ENCODE measurements around the gene MUC2. TPM values are rescaled to one million over a fixed set of nuclear protein-coding genes. Genes with fewer than 3 reads are reported as not detected.

Gene MUC2
- total and polyA plus RNA-seq, 5 donors: 0.02 to 0.03 TPM; not detected in 3

DNA sequence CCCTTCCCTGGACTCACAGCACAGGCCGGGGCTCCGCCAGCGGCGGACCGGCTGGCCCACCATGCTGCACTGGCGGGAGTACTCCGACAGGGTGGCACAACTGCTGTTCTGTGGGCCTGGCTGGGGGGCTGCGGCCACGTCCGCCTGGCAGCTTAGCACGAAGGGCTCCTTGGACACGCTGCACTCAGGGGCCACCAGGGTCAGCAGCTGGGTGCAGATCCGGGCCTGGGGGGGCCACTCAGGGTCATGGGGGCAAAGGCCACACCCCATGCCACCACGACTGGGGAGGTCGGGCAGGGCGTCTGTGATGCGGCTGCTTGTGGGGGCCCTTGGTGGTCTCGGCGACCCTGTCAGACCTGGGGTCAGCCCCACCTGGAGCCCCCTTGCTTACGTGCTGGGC is 44.1 kb upstream of the MUC2 start:
- Histone ChIP-seq H3K27ac (ENCODE audit: low read length) (no peak overlapping the region), H3K4me3 (ENCODE audit: low read length) (no peak overlapping the region), H3K27me3 (ENCODE audit: control insufficient read depth, insufficient read depth) (no peaks in the 10 kb centered on the region), H3K9me3 (ENCODE audit: control insufficient read depth, low read length) (no peaks in the 10 kb centered on the region), H3K4me1 (ENCODE audit: control insufficient read depth, insufficient read depth, low read length) (no peaks in the 10 kb centered on the region)
- DNase-seq: peak in 1 of 3 donors; percentile 46
- 62% methylated on average over 20 of the region's 20 CpGs for WGBS
- intact Hi-C loops (cut with DNase I): no loop called here
- no peak for ATAC-seq

DNA sequence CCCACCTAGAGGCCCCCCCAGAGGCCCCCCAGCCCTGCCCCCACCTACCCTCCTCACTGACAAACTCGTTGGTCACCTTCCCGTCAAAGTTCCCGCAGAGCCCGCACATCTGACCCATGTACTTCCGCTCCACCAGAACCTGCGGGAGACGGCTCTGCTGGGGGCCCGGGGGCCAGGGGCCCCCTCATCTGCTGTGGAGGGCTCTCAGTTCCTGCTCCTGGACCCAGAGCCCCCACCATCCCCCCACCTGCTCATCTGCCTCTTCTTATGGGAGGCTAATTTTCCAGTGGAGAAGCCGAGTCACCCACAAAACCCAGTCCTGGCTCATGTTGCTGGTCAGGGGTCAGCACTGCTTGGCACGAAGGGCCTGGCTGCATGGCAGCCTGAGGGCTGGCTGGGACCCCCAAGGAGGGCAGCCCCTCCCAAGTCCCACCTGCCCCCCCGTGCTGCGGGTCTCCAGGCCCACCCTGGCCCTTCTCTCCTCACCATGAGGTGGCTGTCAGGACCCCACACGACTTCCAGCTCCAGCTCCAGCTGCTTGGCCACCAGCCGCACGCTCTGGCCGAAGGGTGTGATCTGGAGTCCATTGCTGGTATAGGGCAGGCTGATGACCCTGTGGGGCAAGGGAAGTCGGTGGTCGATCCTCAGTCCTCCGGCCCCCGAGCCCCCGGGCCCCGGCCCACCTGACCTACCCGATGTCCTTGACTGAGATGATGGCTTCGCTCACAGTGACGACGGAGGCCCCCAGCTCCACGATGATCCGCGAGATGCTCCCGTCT is 43.4 kb upstream of the MUC2 start:
- DNase-seq (no peak), ATAC-seq (no peak)
- no peak overlapping the region for H3K27ac ChIP-seq (ENCODE audit: low read length)
- intact Hi-C loops (cut with DNase I): no loop called here
- H3K4me1 ChIP-seq (ENCODE audit: control insufficient read depth, insufficient read depth, low read length): no peaks in the 10 kb centered on the region
- no peaks in the 10 kb centered on the region for H3K27me3 ChIP-seq (ENCODE audit: control insufficient read depth, insufficient read depth)
- 78% methylated on average over 30 of the region's 30 CpGs for WGBS
- H3K4me3 ChIP-seq (ENCODE audit: low read length): no peak overlapping the region
- H3K9me3 ChIP-seq (ENCODE audit: control insufficient read depth, low read length): no peaks in the 10 kb centered on the region

GRCh38 chr11:1032310-1032891 is 42.3 kb upstream of the MUC2 start:
- no peaks in the 10 kb centered on the region for H3K4me1 ChIP-seq (ENCODE audit: control insufficient read depth, insufficient read depth, low read length)
- WGBS: 95% methylated on average over 12 of the region's 12 CpGs
- DNase-seq: no peak

DNA sequence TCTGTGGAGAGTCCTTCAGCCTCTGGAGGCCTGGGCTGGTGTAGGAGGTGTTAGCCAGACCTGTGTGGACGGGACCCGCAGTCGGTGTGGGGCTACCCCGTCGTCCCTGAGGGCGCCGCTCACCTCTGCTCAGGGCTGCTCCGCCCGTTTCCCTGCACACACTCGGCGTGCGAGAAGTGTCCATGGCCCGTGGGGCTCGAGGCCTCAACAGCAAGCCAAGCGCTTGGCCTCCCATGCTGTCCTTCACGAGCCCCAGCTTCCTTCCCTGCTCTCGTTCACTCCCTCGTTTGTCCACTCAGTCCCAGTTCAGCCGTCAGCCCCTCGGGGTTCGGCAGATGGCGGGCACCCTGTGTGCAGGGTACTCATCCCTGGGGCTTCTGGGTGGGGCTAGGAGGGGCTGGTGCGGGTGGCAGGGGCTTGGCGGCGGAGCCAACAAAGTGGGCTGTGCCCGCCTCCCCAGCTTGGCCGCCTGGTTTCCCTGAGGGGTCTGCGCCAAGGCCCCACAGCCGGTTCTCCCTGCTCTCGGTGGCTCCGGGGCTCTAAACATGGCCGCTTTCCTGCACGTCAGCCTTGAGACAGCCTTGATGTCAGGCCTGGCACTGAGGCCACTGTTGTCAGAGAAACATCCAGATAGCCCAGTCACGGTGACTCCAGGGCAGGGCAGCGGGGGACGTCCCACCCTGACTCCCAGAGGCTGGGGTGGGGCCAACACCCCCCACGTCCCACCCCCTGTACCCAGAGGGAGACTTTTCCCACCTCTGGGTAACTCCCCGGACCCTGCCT is 41.5 kb upstream of the MUC2 start:
- no peaks in the 10 kb centered on the region for H3K4me1 ChIP-seq (ENCODE audit: control insufficient read depth, insufficient read depth, low read length)
- no peak for ATAC-seq
- no peak overlapping the region for H3K27ac ChIP-seq (ENCODE audit: low read length)
- no peak for DNase-seq
- no peak overlapping the region for H3K4me3 ChIP-seq (ENCODE audit: low read length)
- intact Hi-C loops (cut with DNase I): no loop called here
- WGBS: 79% methylated on average over 38 of the region's 38 CpGs
- H3K9me3 ChIP-seq (ENCODE audit: control insufficient read depth, low read length): no peaks in the 10 kb centered on the region
- no peaks in the 10 kb centered on the region for H3K27me3 ChIP-seq (ENCODE audit: control insufficient read depth, insufficient read depth)

More at GRCh38 chr11:1032310-1032891, 42.3 kb upstream of the MUC2 start:
- intact Hi-C loops (cut with DNase I): no loop called here
- no peaks in the 10 kb centered on the region for H3K27me3 ChIP-seq (ENCODE audit: control insufficient read depth, insufficient read depth)
- no peak for ATAC-seq
- no peak overlapping the region for H3K4me3 ChIP-seq (ENCODE audit: low read length)
- no peak overlapping the region for H3K27ac ChIP-seq (ENCODE audit: low read length)
- H3K9me3 ChIP-seq (ENCODE audit: control insufficient read depth, low read length): no peaks in the 10 kb centered on the region

- H3K4me1 ChIP-seq (ENCODE audit: control insufficient read depth, insufficient read depth, low read length): no peaks in the 10 kb centered on the region
- no peaks in the 10 kb centered on the region for H3K27me3 ChIP-seq (ENCODE audit: control insufficient read depth, insufficient read depth)
- H3K4me3 ChIP-seq (ENCODE audit: low read length): no peak overlapping the region
- intact Hi-C loops (cut with DNase I): no loop called here
- WGBS: 77% methylated on average over 8 of the region's 8 CpGs
- H3K9me3 ChIP-seq (ENCODE audit: control insufficient read depth, low read length): no peaks in the 10 kb centered on the region
- DNase-seq (no peak), ATAC-seq (no peak)
- H3K27ac ChIP-seq (ENCODE audit: low read length): no peak overlapping the region
Observed at GRCh38 chr11:1034001-1034400, 40.7 kb upstream of the MUC2 start.

DNA sequence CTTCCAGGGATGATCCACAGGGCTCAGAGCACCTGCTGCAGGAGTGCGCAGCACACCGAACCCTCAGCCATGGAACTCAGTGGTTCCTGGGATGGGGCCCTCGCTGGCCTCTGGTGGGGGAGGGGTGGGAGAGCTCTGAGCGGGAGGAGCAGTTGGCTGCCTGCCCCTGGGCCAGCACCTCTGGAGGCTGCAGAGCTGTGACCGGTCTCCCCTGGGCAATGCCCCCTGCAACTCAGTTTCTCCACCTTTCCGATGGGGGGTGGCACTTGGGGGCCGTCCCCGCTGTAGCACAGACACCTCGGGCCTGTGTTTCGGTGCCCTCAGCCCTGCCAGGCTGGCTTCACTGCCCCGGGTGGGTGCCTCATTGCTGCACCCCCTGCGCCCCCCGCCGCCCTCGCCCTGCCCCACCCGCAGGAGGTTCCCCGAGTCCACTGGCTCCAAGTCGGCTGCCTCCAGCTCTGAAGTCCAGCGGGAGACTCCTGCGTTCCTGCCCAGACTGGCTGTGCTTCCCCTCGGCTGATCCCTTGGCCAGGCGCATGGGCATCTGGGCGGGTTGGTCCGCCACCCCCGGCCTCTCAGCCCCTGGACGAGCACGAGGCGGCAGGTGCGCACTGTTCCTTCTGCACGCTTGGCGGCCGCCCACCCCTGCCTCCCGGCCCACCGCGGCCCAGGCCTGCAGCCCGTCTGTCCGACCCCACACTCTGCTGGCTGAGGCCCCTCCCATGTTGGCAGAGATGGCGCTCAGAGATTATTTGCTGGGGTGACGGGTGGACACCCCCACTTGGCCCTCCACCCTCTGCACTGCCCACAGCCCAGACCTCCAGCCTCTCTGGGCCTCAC is 40.0 kb upstream of the MUC2 start:
- DNase-seq (no peak), ATAC-seq (no peak)
- H3K9me3 ChIP-seq (ENCODE audit: control insufficient read depth, low read length): no peaks in the 10 kb centered on the region
- no peaks in the 10 kb centered on the region for H3K27me3 ChIP-seq (ENCODE audit: control insufficient read depth, insufficient read depth)
- H3K4me3 ChIP-seq (ENCODE audit: low read length): no peak overlapping the region
- no peak overlapping the region for H3K27ac ChIP-seq (ENCODE audit: low read length)
- H3K4me1 ChIP-seq (ENCODE audit: control insufficient read depth, insufficient read depth, low read length): no peaks in the 10 kb centered on the region
- 76% methylated on average over 39 of the region's 39 CpGs for WGBS
- intact Hi-C loops (cut with DNase I): no loop called here

DNA sequence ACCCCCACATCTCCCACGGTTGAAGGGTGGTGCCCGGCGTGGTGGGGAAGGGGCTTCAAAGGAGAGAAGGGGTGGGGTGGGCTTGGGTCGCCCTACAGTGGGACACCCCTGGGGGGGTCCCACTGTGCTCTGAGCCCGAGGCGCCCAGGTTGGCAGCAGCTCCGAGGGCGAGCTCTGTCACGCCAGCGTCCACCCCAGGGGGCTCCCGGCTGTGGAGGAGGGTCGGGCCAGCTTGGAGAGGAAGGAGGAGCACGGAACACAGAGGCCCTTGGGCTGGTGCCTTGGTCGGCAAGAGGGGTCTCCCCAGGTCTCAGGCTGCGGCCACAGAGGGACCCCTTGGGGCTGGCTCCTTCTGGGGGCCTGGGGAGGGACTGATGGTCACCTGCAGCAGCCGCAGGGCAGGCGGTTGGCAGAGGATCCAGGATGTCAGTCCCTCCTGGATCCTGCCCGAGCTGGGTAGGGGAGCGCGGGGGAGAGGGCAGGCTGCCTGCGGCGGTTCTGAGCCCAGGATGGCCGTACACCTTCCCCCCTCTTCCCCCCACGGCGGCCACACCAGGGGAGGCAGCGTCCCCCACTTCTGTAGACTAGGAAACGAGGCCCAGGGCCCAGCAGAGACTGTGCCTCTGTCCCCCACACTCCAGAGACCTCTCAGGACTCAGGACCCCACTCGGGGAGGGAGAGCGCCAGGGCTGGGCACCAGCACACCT is 38.9 kb upstream of the MUC2 start:
- no peak for ATAC-seq
- whole genome bisulfite sequencing: 75% methylated on average over 29 of the region's 29 CpGs

DNA sequence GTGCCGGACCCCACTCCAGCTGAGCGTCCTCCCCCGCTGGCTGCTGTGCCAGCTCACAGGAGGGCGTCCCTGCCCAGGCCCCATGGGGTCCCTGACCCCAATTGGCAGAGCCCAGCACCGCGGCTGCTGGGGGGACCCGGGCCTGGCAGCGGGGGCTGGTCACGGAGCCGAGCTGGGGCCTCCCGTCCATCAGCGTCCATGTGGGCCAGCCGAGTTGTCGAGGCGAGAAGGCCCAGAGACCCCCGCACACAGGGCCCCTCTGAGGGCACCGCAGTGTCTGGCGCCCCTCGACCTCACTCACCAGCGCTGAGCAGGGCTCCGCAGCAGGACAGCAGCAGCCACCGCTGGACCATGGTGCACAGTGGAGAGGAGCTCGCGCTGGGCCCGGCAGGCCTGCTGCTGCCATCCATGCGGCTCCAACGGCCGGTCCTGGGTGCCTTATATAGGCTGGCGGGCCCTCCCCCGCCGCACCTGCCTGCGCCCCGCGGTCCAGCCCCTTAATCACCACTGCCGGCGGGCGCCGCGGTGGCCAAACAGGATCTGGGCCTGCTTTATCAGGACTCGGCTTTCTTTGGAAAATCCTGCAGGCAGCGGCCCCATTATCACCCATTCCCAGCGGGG is 38.3 kb upstream of the MUC2 start, which contains the start of gene MUC6:
TSS of gene MUC6 (minus strand) at position 416 of the 621 bp plus-strand sequence. CDS start at position 353, 63 bp downstream.
- Histone ChIP-seq H3K4me3 (ENCODE audit: low read length) (no peak within 1 kb of the TSS), H3K27ac (ENCODE audit: low read length) (no peak within 1 kb of the TSS), H3K27me3 (ENCODE audit: control insufficient read depth, insufficient read depth) (no peaks in the 10 kb centered on the region), H3K4me1 (ENCODE audit: control insufficient read depth, insufficient read depth, low read length) (no peaks in the 10 kb centered on the region), H3K9me3 (ENCODE audit: control insufficient read depth, low read length) (no peaks in the 10 kb centered on the region)
- WGBS: 52% methylated on average over 42 of the region's 42 CpGs
- no peak for ATAC-seq
- DNase-seq: peak in 1 of 3 donors; percentile 47
- intact Hi-C loops (cut with DNase I): no loop called here

More for the DNA sequence above, 38.9 kb upstream of the MUC2 start:
- Histone ChIP-seq H3K9me3 (ENCODE audit: control insufficient read depth, low read length) (no peaks in the 10 kb centered on the region), H3K4me1 (ENCODE audit: control insufficient read depth, insufficient read depth, low read length) (no peaks in the 10 kb centered on the region), H3K4me3 (ENCODE audit: low read length) (no peak overlapping the region), H3K27me3 (ENCODE audit: control insufficient read depth, insufficient read depth) (no peaks in the 10 kb centered on the region), H3K27ac (ENCODE audit: low read length) (no peak overlapping the region)
- intact Hi-C loops (cut with DNase I): no loop called here
- DNase-seq: peak in 1 of 3 donors; percentile 32

- Histone ChIP-seq H3K9me3 (ENCODE audit: control insufficient read depth, low read length) (no peaks in the 10 kb centered on the region), H3K4me1 (ENCODE audit: control insufficient read depth, insufficient read depth, low read length) (no peaks in the 10 kb centered on the region), H3K4me3 (ENCODE audit: low read length) (no peak overlapping the region), H3K27me3 (ENCODE audit: control insufficient read depth, insufficient read depth) (no peaks in the 10 kb centered on the region), H3K27ac (ENCODE audit: low read length) (no peak overlapping the region)
- WGBS: 49% methylated on average over 13 of the region's 13 CpGs
- intact Hi-C loops (cut with DNase I): no loop called here
- ATAC-seq (no peak), DNase-seq (peak in 2 of 3 donors; percentile 19 to 32)
Observed at GRCh38 chr11:1036931-1037330, 37.7 kb upstream of the MUC2 start.

All from right cardiac atrium (tissue), 5 donors.